Measurements from ENCODE around the gene FMO2. TPM values are rescaled to one million over a fixed set of nuclear protein-coding genes. Genes with fewer than 3 reads are reported as not detected.

The FMO2 gene
- total RNA-seq, 1 donor from 2014 or later: not detected

DNA sequence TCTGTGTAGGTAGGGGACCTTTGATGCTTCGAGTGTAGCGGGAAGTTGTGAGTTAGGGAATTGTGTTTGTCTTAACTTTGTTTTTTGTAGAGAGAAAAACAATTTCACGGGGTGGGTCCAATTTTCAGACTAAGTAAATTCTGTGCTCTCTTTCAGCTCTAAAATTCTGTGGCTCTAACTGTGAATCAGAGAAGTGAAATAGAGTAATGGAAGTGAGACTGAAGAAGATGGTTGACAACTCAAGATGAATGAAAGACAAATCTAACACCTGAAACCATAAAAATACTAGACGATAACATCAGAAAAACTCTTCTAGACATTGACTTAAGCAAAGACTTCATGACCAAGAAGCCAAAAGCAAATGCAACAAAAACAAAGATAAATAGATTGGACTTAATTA lies 58.8 kb downstream of the FMO2 start:
- intact Hi-C loops (cut with micrococcal nuclease): loop anchor here (2.0 kb wide), 1 partner anchor 71 kb away; the partner anchor contains the start of gene FMO4
- Mint-ChIP-seq H3K27me3 (ENCODE audit: low read depth) (peaks cover 19% of the 10 kb centered on the region), H3K4me3 (ENCODE audit: low read depth) (no peak overlapping the region), H3K9me3 (peaks cover 7% of the 10 kb centered on the region), H3K36me3 (ENCODE audit: low read depth) (no peaks in the 10 kb centered on the region), H3K27ac (no peak overlapping the region), H3K4me1 (ENCODE audit: low read depth) (no peaks in the 10 kb centered on the region)
- DNase-seq (ENCODE audit: low spot score): no peak

DNA sequence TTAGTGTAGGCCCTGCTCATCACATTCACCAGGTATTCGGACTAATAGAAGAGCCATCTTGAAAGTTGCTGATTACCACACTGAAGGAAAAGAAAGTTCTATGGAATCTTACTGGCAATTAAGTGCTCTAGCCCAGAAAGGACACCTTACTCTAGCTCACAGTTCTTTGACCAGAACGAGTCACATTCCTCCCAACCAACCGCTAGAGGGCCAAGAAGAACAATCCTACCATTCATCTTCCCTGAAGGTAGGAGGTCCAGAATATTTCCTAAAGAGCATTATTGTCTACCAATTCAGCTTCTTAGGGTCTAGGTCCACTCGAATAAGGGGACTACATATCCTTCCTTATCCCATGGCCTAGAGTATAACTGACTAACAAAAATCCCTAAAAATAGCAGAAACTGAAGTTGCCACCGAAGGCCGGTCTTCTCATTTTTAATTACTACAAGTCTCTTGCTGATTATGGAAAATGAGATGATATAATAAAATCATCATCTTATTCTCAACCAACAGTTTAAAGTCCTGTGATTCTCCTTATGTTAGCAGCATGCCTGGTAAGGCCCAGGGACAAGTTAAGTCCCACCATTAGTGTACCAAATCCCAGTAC lies 60.5 kb downstream of the FMO2 start:
- intact Hi-C loops (cut with micrococcal nuclease): loop anchor here (2.0 kb wide), 1 partner anchor 69 kb away; the partner anchor contains the start of gene FMO4
- Mint-ChIP-seq H3K9me3 (no peaks in the 10 kb centered on the region), H3K27ac (no peak overlapping the region), H3K4me1 (ENCODE audit: low read depth) (no peaks in the 10 kb centered on the region), H3K36me3 (ENCODE audit: low read depth) (no peaks in the 10 kb centered on the region), H3K4me3 (ENCODE audit: low read depth) (no peak overlapping the region), H3K27me3 (ENCODE audit: low read depth) (peaks cover 25% of the 10 kb centered on the region)
- no peak for DNase-seq (ENCODE audit: low spot score)

- H3K36me3 Mint-ChIP-seq (ENCODE audit: low read depth): no peaks in the 10 kb centered on the region
- peaks cover 33% of the 10 kb centered on the region for H3K27me3 Mint-ChIP-seq (ENCODE audit: low read depth)
- no peak overlapping the region for H3K27ac Mint-ChIP-seq
- no peak for DNase-seq (ENCODE audit: low spot score)
- H3K4me3 Mint-ChIP-seq (ENCODE audit: low read depth): no peak overlapping the region
- no peaks in the 10 kb centered on the region for H3K9me3 Mint-ChIP-seq
- peaks cover 7% of the 10 kb centered on the region for H3K4me1 Mint-ChIP-seq (ENCODE audit: low read depth)
- intact Hi-C loops (cut with micrococcal nuclease): no loop called here
These were observed 62.4 kb downstream of the FMO2 start for GRCh38 chr1:171247501-171247900.

GRCh38 chr1:171248302-171248701 lies 63.2 kb downstream of the FMO2 start, which contains the start of gene FMO1:
FMO1 (plus strand) TSS chr1:171248494; CDS start chr1:171258088, 9,594 bp downstream.
- no peak for DNase-seq (ENCODE audit: low spot score)

GRCh38 chr1:171248841-171249240 lies 63.7 kb downstream of the FMO2 start:
- peaks cover 9% of the 10 kb centered on the region for H3K4me1 Mint-ChIP-seq (ENCODE audit: low read depth)
- H3K4me3 Mint-ChIP-seq (ENCODE audit: low read depth): no peak overlapping the region
- H3K9me3 Mint-ChIP-seq: no peaks in the 10 kb centered on the region
- H3K36me3 Mint-ChIP-seq (ENCODE audit: low read depth): no peaks in the 10 kb centered on the region
- H3K27me3 Mint-ChIP-seq (ENCODE audit: low read depth): peaks cover 39% of the 10 kb centered on the region
- no peak overlapping the region for H3K27ac Mint-ChIP-seq
- intact Hi-C loops (cut with micrococcal nuclease): no loop called here
- DNase-seq (ENCODE audit: low spot score): no peak

More at GRCh38 chr1:171248302-171248701, 63.2 kb downstream of the FMO2 start, which contains the start of gene FMO1:
- H3K27me3 Mint-ChIP-seq (ENCODE audit: low read depth): peaks cover 38% of the 10 kb centered on the region
- intact Hi-C loops (cut with micrococcal nuclease): no loop called here
- no peak within 1 kb of the TSS for H3K4me3 Mint-ChIP-seq (ENCODE audit: low read depth)
- H3K27ac Mint-ChIP-seq: no peak within 1 kb of the TSS
- H3K9me3 Mint-ChIP-seq: no peaks in the 10 kb centered on the region
- no peaks in the 10 kb centered on the region for H3K36me3 Mint-ChIP-seq (ENCODE audit: low read depth)
- peaks cover 9% of the 10 kb centered on the region for H3K4me1 Mint-ChIP-seq (ENCODE audit: low read depth)

DNA sequence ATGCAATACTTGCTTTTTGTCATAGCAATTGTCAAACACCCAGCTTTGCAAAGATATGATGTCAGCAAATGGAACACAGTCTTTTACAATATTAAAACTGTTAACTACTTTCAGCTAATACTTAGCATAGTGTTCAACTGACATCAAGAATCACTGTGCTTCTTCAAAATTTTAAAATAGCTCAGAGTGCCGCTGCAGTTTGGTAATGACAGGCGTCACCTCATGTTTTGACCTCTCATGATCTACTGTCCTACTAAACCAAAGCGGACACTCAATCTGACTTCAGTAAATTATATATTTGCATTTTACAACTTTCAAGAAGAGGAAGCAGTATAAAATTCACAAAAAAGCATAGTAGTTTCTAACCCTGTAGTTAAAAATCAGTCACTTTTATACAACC lies 65.2 kb downstream of the FMO2 start:
- DNase-seq (ENCODE audit: low spot score): no peak
- intact Hi-C loops (cut with micrococcal nuclease): no loop called here
- Mint-ChIP-seq H3K9me3 (no peaks in the 10 kb centered on the region), H3K4me3 (ENCODE audit: low read depth) (no peak overlapping the region), H3K4me1 (ENCODE audit: low read depth) (peaks cover 9% of the 10 kb centered on the region), H3K36me3 (ENCODE audit: low read depth) (no peaks in the 10 kb centered on the region), H3K27ac (no peak overlapping the region), H3K27me3 (ENCODE audit: low read depth) (peaks cover 48% of the 10 kb centered on the region)

DNA sequence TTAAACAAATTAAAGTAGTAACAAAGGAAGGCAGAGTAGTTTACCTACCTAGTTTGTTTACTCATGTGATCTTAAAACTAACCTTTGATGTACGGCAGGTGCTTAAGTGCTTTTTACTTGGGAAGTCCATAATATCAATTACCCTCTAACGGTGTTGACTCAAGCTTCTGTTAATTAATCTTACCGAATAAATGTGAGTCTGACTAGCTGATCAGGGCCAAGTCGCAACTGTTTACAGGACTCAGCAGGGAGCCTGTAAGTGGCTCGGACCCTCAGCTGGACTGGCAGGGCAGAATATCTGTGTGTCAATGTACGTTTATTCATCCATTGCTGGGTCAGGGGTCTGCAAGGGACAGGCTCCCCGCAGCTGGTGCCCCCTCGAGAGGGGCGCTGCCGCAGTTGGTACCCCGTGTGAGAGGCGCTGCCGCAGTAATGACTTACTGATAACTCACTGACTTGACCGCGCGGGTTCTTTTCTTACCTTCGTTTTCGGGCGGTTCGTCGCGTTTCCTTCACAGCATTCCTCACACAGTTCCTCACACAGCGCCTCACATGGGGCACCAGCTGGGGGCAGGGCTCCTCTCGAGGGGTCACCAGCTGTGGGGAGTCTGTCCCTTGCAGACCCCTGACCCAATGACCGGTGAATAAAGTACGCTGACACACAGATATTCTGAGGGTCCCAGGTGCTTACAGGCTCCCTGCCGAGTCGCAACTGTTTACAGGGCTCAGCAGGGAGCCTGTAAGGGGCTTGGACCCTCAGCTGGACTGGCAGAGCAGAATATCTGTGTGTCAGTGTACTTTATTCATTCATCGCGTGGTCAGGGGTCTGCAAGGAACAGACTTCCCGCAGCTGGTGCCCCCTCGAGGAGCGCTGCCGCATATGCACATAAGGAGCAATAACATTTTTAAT lies 66.2 kb downstream of the FMO2 start:
- peaks cover 9% of the 10 kb centered on the region for H3K4me1 Mint-ChIP-seq (ENCODE audit: low read depth)
- H3K27ac Mint-ChIP-seq: no peak overlapping the region
- no peaks in the 10 kb centered on the region for H3K9me3 Mint-ChIP-seq
- no peaks in the 10 kb centered on the region for H3K36me3 Mint-ChIP-seq (ENCODE audit: low read depth)
- H3K27me3 Mint-ChIP-seq (ENCODE audit: low read depth): peaks cover 51% of the 10 kb centered on the region
- DNase-seq (ENCODE audit: low spot score): peak; percentile 18
- peak overlapping the region; percentile 77 for H3K4me3 Mint-ChIP-seq (ENCODE audit: low read depth)
- intact Hi-C loops (cut with micrococcal nuclease): no loop called here

DNA sequence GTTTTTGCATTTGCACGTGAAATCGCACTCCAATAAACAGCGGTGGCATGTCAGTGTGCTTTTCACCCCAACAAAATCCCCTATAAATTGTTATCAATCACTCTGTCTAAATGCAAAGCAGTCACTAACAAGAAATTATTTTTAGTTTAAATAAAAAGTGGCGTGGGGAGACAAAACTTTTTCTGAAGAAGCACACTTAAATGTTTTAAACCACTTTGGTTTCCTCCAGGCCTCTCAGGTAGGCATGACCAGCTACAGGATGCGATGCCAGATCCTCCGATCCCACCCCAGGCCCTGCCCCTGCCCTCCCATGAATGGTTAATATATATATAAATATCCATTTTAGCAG lies 66.8 kb downstream of the FMO2 start:
- no peak for DNase-seq (ENCODE audit: low spot score)
- Mint-ChIP-seq H3K27me3 (ENCODE audit: low read depth) (peaks cover 51% of the 10 kb centered on the region), H3K27ac (no peak overlapping the region), H3K4me3 (ENCODE audit: low read depth) (peak overlapping the region; percentile 77), H3K4me1 (ENCODE audit: low read depth) (peaks cover 9% of the 10 kb centered on the region), H3K36me3 (ENCODE audit: low read depth) (no peaks in the 10 kb centered on the region), H3K9me3 (no peaks in the 10 kb centered on the region)
- intact Hi-C loops (cut with micrococcal nuclease): no loop called here

GRCh38 chr1:171252482-171252881 lies 67.4 kb downstream of the FMO2 start:
- DNase-seq (ENCODE audit: low spot score): no peak
- no peak overlapping the region for H3K27ac Mint-ChIP-seq
- H3K9me3 Mint-ChIP-seq: no peaks in the 10 kb centered on the region
- peaks cover 51% of the 10 kb centered on the region for H3K27me3 Mint-ChIP-seq (ENCODE audit: low read depth)
- intact Hi-C loops (cut with micrococcal nuclease): no loop called here
- no peaks in the 10 kb centered on the region for H3K36me3 Mint-ChIP-seq (ENCODE audit: low read depth)
- peaks cover 9% of the 10 kb centered on the region for H3K4me1 Mint-ChIP-seq (ENCODE audit: low read depth)
- peak overlapping the region; percentile 49 for H3K4me3 Mint-ChIP-seq (ENCODE audit: low read depth)

DNA sequence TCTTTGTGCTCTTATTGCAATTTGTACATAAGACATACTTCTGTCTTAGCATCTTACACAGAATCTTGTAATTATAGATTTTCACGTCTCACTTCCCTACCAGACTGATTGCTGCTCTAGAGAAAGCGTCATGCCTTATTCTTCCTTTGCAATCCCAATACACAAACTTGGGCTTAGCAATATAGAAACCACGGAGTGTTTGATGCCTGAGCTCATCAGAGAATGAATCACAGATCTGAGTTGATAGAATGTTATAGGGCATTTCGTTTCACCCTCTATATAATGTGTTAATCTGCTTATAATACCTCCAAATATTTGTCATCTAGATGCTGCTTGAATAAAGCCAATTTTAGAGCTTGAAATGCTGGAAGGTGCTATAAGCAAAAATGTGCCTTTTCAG lies 69.8 kb downstream of the FMO2 start:
- peaks cover 37% of the 10 kb centered on the region for H3K27me3 Mint-ChIP-seq (ENCODE audit: low read depth)
- no peak overlapping the region for H3K27ac Mint-ChIP-seq
- no peaks in the 10 kb centered on the region for H3K9me3 Mint-ChIP-seq
- no peak for DNase-seq (ENCODE audit: low spot score)
- peaks cover 9% of the 10 kb centered on the region for H3K4me1 Mint-ChIP-seq (ENCODE audit: low read depth)
- intact Hi-C loops (cut with micrococcal nuclease): no loop called here
- H3K36me3 Mint-ChIP-seq (ENCODE audit: low read depth): no peaks in the 10 kb centered on the region
- H3K4me3 Mint-ChIP-seq (ENCODE audit: low read depth): no peak overlapping the region

DNA sequence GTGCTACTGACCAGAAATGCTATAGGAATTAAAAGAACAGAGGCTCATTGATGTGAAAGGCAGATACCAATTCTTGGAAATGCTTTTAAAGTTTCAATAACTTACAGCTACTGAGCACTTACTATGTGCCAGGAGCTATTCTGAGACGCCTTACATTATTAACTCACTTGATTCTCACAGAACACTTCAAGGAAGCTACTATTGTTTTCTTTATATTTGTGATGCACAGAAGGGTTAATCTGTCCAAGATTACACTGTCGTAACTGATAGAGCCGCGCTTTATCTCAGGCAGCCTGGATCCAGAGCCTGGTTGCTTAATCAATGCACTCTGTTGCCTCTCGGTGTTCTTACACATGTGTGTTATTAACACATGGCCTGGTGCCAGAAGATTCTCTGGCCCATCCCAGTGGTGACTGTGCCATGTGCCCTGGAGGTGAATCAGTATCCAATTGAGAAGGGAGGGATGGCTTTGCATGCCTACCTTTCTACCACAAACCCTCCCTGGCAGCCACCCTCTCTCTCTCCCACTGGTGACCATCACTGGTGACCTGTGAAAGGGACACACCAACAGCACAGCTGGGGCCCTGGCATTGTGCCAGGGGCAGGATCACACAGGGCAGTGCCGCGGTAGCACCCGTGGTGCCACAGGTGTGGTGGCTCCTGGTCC lies 72.0 kb downstream of the FMO2 start:
- no peaks in the 10 kb centered on the region for H3K9me3 Mint-ChIP-seq

DNA sequence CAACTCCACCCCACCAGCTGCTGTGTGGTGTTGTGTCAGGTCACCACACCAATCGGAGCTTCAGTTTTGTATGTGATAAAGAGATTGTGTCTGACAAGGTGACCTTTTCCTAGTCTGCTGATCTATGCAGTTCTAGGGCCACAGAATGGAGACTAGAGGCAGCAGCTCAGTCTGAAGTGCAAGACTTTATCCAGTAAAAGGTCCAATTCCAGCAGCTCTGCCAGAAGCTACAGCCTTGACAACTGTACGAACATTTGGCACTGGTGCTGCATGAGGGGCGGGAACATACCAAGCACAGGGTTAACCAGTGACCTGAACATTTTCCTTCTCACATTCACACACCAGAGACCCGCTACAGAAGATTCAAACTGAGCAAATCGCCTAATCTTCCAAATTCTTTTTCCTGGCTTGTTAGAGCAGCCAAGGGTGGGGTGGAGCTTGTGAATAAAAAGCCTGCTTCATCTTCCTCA lies 72.5 kb downstream of the FMO2 start:
- intact Hi-C loops (cut with micrococcal nuclease): no loop called here
- H3K36me3 Mint-ChIP-seq (ENCODE audit: low read depth): no peaks in the 10 kb centered on the region
- H3K4me1 Mint-ChIP-seq (ENCODE audit: low read depth): peaks cover under 1% of the 10 kb centered on the region
- peaks cover 18% of the 10 kb centered on the region for H3K27me3 Mint-ChIP-seq (ENCODE audit: low read depth)
- no peak for DNase-seq (ENCODE audit: low spot score)
- H3K4me3 Mint-ChIP-seq (ENCODE audit: low read depth): no peak overlapping the region
- no peak overlapping the region for H3K27ac Mint-ChIP-seq
- no peaks in the 10 kb centered on the region for H3K9me3 Mint-ChIP-seq

More for the DNA sequence above, 72.0 kb downstream of the FMO2 start:
- H3K4me3 Mint-ChIP-seq (ENCODE audit: low read depth): no peak overlapping the region
- H3K4me1 Mint-ChIP-seq (ENCODE audit: low read depth): peaks cover 4% of the 10 kb centered on the region
- no peak overlapping the region for H3K27ac Mint-ChIP-seq
- intact Hi-C loops (cut with micrococcal nuclease): no loop called here
- no peaks in the 10 kb centered on the region for H3K36me3 Mint-ChIP-seq (ENCODE audit: low read depth)
- DNase-seq (ENCODE audit: low spot score): no peak
- peaks cover 22% of the 10 kb centered on the region for H3K27me3 Mint-ChIP-seq (ENCODE audit: low read depth)
